T47D (cell line): ENCODE results near the gene TOE1.

ENCODE experiments used
- DNase-seq, 2 experiments: peaks; one replicate each; pipeline versions ENCODE4 v3.0.0 to v3.0.0-alpha.2; 2011 to 2012; ENCODE audit warnings: low read depth in 1 of 2, low spot score in 1 of 2
- JUND ChIP-seq: IDR thresholded peaks from 2 replicates; pipeline ENCODE4 v1.6.1; 2012; ENCODE audit warnings: low read depth
- in situ Hi-C: cut with HindIII; loops from 2 replicates; pipeline ENCODE4 v1.10.0; 2016; ENCODE audit warnings: low sequenced_read_pairs, low pct_unique_long_range_greater_than_20kb

TOE1 gene

GRCh38 chr1:45306319-45306718, 33.7 kb upstream of the TOE1 start:
- no peak for TF ChIP-seq JUND
- in situ Hi-C loops: no loop called here
- DNase-seq: no peak

- no peak for TF ChIP-seq JUND
- in situ Hi-C loops: no loop called here
- no peak for DNase-seq
Measured at GRCh38 chr1:45306905-45307304, 33.1 kb upstream of the TOE1 start.

GRCh38 chr1:45314266-45314665, 25.7 kb upstream of the TOE1 start:
- in situ Hi-C loops: no loop called here
- DNase-seq: no peak
- no peak for TF ChIP-seq JUND

GRCh38 chr1:45317166-45317565, 22.8 kb upstream of the TOE1 start:
- no peak for DNase-seq
- TF ChIP-seq JUND: no peak
- in situ Hi-C loops: no loop called here

- DNase-seq: no peak
- in situ Hi-C loops: no loop called here
- no peak for TF ChIP-seq JUND
Measured at GRCh38 chr1:45319761-45320160, 20.2 kb upstream of the TOE1 start.

GRCh38 chr1:45321444-45321843, 18.5 kb upstream of the TOE1 start:
- TF ChIP-seq JUND: no peak
- in situ Hi-C loops: no loop called here
- DNase-seq: no peak

GRCh38 chr1:45322486-45323040, 17.4 kb upstream of the TOE1 start:
- no peak for TF ChIP-seq JUND
- no peak for DNase-seq
- in situ Hi-C loops: no loop called here

- TF ChIP-seq JUND: no peak
- in situ Hi-C loops: no loop called here
- no peak for DNase-seq
Measured at GRCh38 chr1:45325851-45326506, 14.0 kb upstream of the TOE1 start.

GRCh38 chr1:45326627-45327623, 13.0 kb upstream of the TOE1 start, which contains the start of gene HPDL:
HPDL (plus strand) TSS chr1:45326895; CDS start chr1:45327149, 254 bp downstream.
- DNase-seq: no peak
- in situ Hi-C loops: no loop called here
- no peak for TF ChIP-seq JUND

GRCh38 chr1:45327644-45328515, 12.1 kb upstream of the TOE1 start:
- no peak for TF ChIP-seq JUND
- in situ Hi-C loops: no loop called here
- DNase-seq: no peak

GRCh38 chr1:45328680-45329079, 11.3 kb upstream of the TOE1 start:
- no peak for TF ChIP-seq JUND
- in situ Hi-C loops: no loop called here
- DNase-seq: no peak

GRCh38 chr1:45329445-45329844, 10.5 kb upstream of the TOE1 start:
- in situ Hi-C loops: no loop called here

More at GRCh38 chr1:45329445-45329844, 10.5 kb upstream of the TOE1 start:
- TF ChIP-seq JUND: no peak
- peak in 1 of 2 experiments; percentile 18 for DNase-seq
